Body of pancreas (tissue), 4 donors: ENCODE results near the gene KRT24.

Source experiments
- POLR2A ChIP-seq, 3 donors: fragments of 450-650 bp; IDR thresholded peaks; one replicate each; pipeline ENCODE4 v1.6.1; 2016; ENCODE audit warnings: antibody characterized with exemption in 3 of 3, mild to moderate bottlenecking in 2 of 3
- TF ChIP-seq, protein P1 (sequence below), 7 experiments: fragments of 450-650 bp in 4 of 7; fragments of 200-600 bp in 3 of 7; sonication (generic) in 3 of 7; IDR thresholded peaks; one replicate each; pipeline ENCODE4 v1.5.1; 2016 to 2019; ENCODE audit warnings: antibody characterized with exemption in 7 of 7

- no peak for TF ChIP-seq POLR2A (IDR thresholded peaks at IDR 0.05)
- TF ChIP-seq, protein P1, sequence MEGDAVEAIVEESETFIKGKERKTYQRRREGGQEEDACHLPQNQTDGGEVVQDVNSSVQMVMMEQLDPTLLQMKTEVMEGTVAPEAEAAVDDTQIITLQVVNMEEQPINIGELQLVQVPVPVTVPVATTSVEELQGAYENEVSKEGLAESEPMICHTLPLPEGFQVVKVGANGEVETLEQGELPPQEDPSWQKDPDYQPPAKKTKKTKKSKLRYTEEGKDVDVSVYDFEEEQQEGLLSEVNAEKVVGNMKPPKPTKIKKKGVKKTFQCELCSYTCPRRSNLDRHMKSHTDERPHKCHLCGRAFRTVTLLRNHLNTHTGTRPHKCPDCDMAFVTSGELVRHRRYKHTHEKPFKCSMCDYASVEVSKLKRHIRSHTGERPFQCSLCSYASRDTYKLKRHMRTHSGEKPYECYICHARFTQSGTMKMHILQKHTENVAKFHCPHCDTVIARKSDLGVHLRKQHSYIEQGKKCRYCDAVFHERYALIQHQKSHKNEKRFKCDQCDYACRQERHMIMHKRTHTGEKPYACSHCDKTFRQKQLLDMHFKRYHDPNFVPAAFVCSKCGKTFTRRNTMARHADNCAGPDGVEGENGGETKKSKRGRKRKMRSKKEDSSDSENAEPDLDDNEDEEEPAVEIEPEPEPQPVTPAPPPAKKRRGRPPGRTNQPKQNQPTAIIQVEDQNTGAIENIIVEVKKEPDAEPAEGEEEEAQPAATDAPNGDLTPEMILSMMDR (IDR thresholded peaks at IDR 0.05) = no peak
Measured at GRCh38 chr17:40697297-40697696, 6.3 kb downstream of the KRT24 start.
